Measurements from ENCODE around the gene ERC2.

DNA sequence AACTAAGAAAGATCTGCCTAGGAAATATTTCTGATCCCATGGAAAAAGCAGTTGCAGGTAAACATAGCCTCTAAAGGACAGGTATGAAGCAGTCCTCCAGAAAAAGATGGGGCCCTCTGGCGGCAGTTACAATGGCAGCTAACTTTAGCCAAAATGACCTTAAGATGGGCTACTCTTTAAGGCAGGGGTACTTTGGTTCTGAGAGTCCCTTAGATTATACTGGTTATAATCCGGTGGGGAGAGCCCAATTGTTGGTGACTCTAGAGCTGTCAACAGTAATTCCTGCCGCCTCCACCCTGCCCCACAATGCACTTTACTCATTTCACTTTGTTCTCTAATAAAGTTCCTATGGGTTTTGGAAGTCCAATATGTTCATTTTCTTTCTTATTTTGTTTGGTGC lies 568.4 kb downstream of the ERC2 start:
- TF ChIP-seq EP300 (IDR thresholded peaks at IDR 0.05) (no peak), POLR2A (IDR thresholded peaks at IDR 0.05) (no peak)
- TF ChIP-seq, protein P1, sequence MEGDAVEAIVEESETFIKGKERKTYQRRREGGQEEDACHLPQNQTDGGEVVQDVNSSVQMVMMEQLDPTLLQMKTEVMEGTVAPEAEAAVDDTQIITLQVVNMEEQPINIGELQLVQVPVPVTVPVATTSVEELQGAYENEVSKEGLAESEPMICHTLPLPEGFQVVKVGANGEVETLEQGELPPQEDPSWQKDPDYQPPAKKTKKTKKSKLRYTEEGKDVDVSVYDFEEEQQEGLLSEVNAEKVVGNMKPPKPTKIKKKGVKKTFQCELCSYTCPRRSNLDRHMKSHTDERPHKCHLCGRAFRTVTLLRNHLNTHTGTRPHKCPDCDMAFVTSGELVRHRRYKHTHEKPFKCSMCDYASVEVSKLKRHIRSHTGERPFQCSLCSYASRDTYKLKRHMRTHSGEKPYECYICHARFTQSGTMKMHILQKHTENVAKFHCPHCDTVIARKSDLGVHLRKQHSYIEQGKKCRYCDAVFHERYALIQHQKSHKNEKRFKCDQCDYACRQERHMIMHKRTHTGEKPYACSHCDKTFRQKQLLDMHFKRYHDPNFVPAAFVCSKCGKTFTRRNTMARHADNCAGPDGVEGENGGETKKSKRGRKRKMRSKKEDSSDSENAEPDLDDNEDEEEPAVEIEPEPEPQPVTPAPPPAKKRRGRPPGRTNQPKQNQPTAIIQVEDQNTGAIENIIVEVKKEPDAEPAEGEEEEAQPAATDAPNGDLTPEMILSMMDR (IDR thresholded peaks at IDR 0.05), result no peak

Measured in ovary (tissue), 3 donors.